HL-60 (cell line): ENCODE measurements around the gene CRISP2.

Experiments
- GABPA ChIP-seq: IDR thresholded peaks from 2 replicates; pipeline ENCODE4 v1.6.1; 2012; ENCODE audit warnings: low read depth
- TF ChIP-seq, protein P1 (sequence below): IDR thresholded peaks from one replicate; pipeline ENCODE4 v1.5.1; 2011; ENCODE audit warnings: low read length, control low read depth, inconsistent platforms; ENCODE audit not compliant: insufficient read depth
- TF ChIP-seq, protein P2 (sequence below): IDR thresholded peaks from 2 replicates; pipeline ENCODE4 v1.6.1; 2012; ENCODE audit warnings: low read depth; ENCODE audit not compliant: insufficient replicate concordance

DNA sequence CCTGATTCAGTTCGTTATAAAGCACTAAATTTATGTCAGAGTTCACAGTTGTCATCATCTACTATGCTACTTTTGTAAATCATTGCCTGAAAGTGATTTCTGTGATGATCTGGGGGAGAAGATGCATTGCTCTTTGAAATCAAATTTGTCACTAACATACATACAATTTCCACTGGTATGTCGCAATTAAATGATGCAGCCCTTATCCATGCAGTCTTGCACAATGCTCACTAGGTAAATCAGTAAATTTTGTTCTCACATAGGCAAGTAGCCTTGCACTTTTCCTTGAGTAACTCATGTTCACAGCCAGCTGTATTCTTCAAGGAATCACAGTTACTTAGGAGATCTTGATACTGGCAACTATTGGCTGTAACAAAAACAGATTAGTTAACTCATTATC, 20.8 kb downstream of the CRISP2 start:
- TF ChIP-seq, protein P1, sequence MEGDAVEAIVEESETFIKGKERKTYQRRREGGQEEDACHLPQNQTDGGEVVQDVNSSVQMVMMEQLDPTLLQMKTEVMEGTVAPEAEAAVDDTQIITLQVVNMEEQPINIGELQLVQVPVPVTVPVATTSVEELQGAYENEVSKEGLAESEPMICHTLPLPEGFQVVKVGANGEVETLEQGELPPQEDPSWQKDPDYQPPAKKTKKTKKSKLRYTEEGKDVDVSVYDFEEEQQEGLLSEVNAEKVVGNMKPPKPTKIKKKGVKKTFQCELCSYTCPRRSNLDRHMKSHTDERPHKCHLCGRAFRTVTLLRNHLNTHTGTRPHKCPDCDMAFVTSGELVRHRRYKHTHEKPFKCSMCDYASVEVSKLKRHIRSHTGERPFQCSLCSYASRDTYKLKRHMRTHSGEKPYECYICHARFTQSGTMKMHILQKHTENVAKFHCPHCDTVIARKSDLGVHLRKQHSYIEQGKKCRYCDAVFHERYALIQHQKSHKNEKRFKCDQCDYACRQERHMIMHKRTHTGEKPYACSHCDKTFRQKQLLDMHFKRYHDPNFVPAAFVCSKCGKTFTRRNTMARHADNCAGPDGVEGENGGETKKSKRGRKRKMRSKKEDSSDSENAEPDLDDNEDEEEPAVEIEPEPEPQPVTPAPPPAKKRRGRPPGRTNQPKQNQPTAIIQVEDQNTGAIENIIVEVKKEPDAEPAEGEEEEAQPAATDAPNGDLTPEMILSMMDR = no peak
- TF ChIP-seq, protein P2, sequence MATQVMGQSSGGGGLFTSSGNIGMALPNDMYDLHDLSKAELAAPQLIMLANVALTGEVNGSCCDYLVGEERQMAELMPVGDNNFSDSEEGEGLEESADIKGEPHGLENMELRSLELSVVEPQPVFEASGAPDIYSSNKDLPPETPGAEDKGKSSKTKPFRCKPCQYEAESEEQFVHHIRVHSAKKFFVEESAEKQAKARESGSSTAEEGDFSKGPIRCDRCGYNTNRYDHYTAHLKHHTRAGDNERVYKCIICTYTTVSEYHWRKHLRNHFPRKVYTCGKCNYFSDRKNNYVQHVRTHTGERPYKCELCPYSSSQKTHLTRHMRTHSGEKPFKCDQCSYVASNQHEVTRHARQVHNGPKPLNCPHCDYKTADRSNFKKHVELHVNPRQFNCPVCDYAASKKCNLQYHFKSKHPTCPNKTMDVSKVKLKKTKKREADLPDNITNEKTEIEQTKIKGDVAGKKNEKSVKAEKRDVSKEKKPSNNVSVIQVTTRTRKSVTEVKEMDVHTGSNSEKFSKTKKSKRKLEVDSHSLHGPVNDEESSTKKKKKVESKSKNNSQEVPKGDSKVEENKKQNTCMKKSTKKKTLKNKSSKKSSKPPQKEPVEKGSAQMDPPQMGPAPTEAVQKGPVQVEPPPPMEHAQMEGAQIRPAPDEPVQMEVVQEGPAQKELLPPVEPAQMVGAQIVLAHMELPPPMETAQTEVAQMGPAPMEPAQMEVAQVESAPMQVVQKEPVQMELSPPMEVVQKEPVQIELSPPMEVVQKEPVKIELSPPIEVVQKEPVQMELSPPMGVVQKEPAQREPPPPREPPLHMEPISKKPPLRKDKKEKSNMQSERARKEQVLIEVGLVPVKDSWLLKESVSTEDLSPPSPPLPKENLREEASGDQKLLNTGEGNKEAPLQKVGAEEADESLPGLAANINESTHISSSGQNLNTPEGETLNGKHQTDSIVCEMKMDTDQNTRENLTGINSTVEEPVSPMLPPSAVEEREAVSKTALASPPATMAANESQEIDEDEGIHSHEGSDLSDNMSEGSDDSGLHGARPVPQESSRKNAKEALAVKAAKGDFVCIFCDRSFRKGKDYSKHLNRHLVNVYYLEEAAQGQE = no peak
- TF ChIP-seq GABPA = no peak
